NCI-H69 (cell line): ENCODE measurements around the gene AADACL4.
"Not testable (repeated sequence)": the region's sequence is repeated elsewhere in the genome, so short reads cannot be mapped to it uniquely, and the experiment has no call there.

Experiments
- DNase-seq: peaks from one replicate; lab custom pipeline; 2025; lab: John Stamatoyannopoulos, UW

AADACL4 gene

DNA sequence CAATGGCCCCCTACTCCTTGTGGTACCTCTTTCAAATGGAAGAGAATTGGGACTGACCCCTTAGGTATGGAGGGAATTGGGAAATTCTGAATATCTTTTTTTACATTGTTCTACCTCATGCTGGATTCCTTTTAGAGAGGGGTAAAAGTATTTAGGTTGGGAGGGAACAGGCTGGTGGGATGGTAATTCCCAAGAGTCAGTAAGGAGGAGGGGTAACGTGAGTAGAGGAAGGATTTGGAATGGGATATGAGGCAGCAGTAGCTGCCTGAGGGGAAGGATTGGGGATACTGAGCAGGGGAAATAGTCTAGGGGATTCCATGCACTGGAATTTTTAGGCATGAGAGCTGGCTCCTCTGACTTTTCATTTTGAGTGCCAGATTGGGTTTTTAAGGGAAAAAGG, 68.2 kb downstream of the AADACL4 start:
- no peak for DNase-seq

DNA sequence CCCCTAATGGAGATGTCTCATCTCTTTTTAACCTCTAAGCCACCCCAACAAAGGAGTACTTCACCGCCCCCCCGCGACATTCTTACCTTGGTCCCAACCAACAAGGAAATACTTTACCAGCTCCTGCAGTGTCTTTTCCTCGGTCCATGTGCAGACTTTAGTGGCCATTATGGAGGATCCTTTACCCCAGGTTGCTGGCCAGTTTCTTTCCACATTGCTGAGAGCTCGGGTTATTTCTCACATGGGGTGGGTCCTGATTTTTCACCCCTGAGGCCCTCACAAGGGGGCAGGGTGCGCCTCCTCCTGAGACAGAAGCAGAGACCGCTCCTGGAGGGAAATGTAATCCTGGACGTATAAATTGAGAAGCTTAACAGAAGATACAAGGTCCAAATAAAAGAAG, 69.0 kb downstream of the AADACL4 start:
- DNase-seq = no peak

DNA sequence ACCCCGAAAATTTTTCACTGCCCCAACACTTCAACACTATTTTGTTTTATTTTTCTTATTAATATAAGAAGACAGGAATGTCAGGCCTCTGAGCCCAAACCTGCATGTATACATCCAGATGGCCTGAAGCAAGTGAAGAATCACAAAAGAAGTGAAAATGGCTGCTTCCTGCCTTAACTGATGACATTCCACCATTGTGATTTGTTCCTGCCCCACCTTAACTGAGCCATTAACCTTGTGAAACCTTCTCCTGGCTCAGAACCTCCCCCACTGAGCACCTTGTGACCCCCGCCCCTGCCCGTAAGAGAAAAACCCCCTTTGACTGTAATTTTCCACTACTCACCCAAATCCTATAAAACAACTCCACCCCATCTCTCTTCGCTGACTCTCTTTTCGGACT, 69.8 kb downstream of the AADACL4 start:
- DNase-seq = not testable (repeated sequence)

DNA sequence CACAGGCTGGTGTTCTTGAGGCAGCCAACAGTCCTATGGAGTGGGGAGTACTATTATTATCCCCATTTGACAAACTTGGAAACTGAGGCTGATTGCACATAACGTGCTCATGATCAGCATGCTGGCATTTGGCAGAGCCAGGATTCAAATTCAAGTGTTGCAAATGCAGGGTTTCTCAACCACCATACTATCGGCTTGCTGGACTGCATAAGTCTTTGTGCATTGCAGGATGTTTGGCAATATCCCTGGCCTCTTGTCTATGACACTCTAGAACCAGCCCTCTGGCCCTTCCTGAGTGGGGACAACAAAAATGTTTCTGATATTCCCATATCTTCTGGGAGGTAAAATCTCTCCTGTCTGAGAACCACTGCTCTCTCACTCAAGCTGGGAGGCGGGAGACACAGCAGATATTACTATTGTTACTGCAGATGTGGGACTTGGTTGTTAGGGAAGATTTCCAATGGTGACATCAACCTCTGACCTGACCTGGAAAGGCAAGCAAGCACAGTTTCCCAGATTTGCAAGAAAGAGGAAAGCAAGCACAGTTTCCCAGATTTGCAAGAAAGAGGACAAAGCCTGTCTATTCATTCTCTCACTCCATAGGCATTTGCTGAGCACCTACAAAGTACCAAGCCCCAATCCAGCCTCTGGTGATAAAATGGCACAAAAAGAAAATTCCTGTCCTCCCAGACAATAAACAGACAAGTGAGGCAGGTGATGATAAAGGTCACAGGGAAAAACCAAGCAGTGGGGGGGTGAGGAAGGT, 71.0 kb downstream of the AADACL4 start:
- no peak for DNase-seq

DNA sequence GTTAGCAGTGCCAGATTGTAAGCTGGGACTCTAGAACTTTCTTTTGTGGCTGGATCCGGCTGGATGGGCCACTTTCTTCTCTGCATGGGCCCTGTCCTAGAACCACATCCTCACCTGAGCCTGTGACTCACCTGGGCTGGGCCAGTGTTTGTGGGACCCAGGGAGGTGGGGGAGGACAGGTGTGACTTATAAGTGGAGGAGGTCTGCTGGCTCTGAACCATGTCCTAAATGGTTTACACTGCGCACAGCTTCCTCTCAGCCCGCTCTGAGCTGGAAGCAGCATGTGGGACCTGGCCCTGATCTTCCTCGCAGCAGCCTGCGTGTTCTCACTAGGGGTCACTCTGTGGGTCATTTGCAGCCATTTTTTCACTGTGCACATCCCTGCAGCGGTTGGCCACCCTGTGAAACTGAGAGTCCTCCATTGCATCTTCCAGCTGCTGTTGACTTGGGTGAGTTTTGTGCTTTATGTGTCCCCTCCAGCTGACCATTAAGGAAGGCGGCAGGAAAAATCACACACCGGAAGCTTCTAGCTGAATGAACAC, 72.1 kb downstream of the AADACL4 start, which contains the start of gene AADACL3:
TSS of gene AADACL3 (plus strand) at position 215 of the 542 bp plus-strand sequence. CDS start at position 282, 67 bp downstream.
- DNase-seq = no peak
